NCI-H1092 (cell line): ENCODE data around the gene SLC6A9.

Experiments used
- DNase-seq: peaks from one replicate; lab custom pipeline; 2025; lab: John Stamatoyannopoulos, UW

Gene SLC6A9

GRCh38 chr1:44029260-44029910, 1.9 kb downstream of the SLC6A9 start:
- no peak for DNase-seq

- DNase-seq = no peak
These were observed 3.9 kb downstream of the SLC6A9 start for GRCh38 chr1:44027320-44027719.

DNA sequence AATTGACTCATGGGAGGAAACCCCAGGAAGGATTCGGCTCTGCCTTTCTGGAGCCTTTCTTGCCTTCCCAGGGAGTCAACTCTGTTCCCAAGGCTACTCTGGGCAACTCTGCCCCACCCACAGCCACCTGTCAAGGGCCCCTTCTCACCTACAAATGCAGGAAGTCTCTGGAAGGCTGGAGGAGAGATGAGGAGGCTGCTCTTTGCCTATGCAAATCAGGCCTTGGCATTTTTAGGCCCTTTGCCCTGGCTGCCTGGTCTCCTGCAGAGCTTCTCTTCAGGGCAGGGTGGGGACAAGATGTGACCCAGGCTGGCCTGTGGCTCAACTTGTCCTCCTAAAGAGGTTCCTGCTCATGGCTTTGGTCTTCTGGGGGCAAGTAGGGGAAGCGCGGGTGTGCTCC, 5.4 kb downstream of the SLC6A9 start:
- no peak for DNase-seq

- DNase-seq = no peak
These were observed 6.2 kb downstream of the SLC6A9 start for GRCh38 chr1:44024903-44025525.

GRCh38 chr1:44024031-44024902, 7.0 kb downstream of the SLC6A9 start:
- no peak for DNase-seq

GRCh38 chr1:44021581-44022321, 9.5 kb downstream of the SLC6A9 start:
- DNase-seq = no peak

- no peak for DNase-seq
These were observed 10.1 kb downstream of the SLC6A9 start for GRCh38 chr1:44021156-44021555.

DNA sequence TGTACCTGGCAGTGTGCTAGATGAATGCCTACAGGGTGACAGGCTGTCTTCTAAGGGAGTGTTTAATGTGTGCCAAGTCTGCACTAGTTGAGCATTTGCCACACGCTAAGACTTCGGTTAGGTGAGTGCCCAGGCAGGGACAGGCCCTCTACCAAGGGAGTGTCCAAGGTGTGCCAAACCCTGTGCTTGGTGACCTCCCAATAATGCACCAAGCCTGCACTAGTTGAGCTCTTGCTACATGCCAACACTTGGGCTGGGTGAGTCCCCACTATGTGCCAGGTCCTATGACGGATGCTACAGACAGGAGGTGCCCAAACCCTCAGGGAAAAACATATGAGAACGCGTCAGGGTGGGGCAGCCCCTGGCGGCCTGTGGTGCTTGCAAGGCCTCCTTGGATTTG, 10.8 kb downstream of the SLC6A9 start:
- no peak for DNase-seq

- no peak for DNase-seq
These were observed 11.8 kb downstream of the SLC6A9 start for GRCh38 chr1:44019466-44019948.

DNA sequence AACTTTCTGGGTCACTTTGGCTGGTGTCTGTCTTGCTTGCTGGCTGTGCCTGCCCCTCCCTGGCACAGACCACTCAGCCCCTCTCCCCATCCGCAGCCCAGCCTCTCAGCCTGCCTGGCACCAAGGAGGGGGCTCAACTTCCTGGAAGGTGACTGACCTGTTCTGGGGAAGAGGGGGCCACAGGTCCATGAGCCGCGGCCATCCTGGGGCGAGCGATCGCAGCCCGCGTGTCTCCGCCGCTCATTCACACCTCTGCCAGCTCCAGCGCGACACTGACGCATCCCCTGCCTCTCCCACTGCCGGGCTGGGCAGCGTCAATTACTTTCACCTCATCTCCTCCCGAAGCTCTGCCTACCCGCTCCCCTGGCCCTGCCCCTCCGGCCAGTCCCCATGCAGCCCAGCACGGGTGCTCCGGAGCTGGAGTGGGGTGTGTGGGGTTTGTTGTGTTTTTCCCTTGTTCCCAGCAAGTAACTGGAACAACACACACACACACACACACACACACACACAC, 14.3 kb downstream of the SLC6A9 start:
- no peak for DNase-seq

GRCh38 chr1:44016041-44016889, 15.0 kb downstream of the SLC6A9 start:
- DNase-seq = no peak

- DNase-seq = no peak
These were observed 16.1 kb downstream of the SLC6A9 start for GRCh38 chr1:44015206-44015605.

- DNase-seq = no peak
These were observed 16.7 kb downstream of the SLC6A9 start for GRCh38 chr1:44014365-44015104.

- no peak for DNase-seq
These were observed 17.3 kb downstream of the SLC6A9 start for GRCh38 chr1:44013949-44014348.

DNA sequence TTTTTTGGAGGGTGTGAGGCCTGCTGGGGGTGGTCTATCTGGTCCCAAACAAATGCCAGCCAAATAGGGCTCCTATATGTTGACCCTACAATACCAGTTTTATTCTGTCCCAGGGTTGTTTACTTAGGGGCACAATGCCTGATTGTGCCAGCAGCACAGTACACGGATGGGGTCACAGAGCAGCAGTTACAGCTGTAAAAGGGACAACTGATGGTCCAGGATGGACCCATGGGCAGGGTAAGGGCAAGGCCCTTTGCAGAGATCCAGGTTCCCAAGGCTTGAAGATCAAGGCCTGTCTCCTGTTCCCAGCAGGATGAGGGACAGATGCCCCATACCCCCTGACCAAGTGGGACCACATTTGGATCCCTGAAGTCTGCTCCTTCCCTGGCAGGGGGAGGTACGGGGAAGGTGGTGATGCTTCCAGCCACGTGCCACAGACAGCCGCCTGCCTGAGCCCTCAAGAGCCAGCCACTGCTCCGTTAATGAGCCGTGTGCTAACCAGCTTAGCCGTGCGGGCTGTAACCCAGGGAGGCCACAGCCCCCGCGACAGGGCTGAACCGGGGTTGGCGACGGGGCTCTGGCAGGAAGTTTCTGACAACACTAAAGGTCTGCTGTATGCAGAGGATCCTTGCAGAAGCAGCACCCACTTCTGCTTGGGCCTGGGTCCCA, 18.2 kb downstream of the SLC6A9 start:
- no peak for DNase-seq

GRCh38 chr1:44012404-44012803, 18.9 kb downstream of the SLC6A9 start:
- no peak for DNase-seq

DNA sequence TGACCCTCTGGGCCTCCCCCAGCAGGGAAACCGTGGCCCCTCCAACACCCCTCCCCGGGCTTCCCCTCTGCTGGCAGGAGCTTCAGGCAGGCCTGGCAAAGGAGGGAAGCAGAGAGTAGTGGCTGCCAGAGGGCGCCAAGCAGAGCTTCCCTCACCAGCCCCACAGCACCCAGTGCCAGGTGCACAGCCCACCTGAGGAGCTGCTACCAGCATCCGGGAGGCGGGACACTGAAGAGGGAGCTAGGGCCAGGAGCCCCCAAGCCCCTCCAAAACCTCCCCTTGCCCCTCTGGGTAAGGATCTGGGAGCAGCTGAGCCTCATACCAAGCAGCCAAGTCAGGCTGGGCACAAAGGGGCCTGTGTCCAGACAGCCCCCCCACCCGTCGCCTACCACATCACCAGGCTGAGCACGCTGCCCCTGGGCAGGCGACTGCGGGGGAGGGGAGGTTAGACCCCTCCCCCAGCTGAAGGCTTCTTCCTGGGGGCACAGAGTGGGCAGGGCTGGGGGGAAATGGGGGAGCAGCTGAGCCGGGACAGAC, 20.3 kb downstream of the SLC6A9 start:
- DNase-seq = no peak

DNA sequence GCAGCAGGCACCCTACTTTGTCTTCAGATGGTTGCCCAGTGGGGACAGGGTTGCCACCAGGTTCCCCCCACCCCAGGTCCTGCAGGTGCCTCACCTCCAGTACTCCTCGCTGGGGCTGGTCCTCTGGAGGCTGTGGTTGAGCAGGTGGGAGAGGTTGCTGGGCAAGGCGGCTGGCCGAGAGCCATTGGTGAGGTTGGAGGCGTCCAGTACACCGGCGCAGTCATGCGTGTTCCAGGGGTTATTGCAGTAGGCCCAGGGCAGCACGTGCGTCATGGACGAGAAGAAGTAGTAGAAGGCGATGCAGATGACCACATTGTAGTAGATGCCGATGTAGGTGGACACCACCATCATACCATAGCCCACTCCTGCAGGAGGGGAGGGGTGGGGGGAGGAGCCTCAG, 23.0 kb downstream of the SLC6A9 start:
- DNase-seq = no peak

DNA sequence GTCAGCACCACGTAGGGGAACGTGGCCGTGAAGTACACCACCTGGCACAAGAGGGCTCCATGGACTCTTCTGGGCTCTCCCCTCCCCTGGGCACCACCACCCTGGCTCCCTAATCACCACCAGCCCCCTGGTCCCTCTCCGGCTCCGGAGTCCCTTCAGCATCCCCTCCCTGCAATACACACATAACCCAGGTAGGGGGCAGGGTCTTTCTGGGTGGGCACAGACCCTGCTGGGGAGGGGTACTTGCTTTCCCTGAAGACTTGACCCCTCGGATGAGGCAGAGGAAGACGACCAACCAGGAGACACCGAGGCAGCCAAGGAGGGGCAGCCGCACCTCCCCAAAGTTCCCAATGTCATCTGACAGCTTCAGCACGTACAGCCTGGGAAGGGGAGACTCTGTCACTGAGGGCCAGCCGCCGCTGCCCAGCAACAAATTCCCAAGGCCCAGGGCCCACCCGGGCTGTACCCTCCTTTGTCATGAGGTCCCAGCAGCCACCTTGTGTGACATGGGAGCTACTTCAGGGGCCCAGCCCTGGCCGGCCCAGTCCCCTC, 28.6 kb downstream of the SLC6A9 start:
- no peak for DNase-seq
